Stimulated activated naive CD8-positive, alpha-beta T cell treated with anti-CD3 and anti-CD28 coated beads, Interleukin-15, Interleukin-2, amounts not matched to agents 100 ng/mL and 50 ng/mL, for 24 hours (primary cell): ENCODE measurements around the gene TRMT1L.

ENCODE experiments used
- H3K27ac Mint-ChIP-seq: one replicate; pipeline ENCODE4 v1.8.0; 2021; ENCODE audit warnings: mild to moderate bottlenecking, mixed read lengths
- H3K27me3 Mint-ChIP-seq: one replicate; pipeline ENCODE4 v1.8.0; 2021; ENCODE audit warnings: mixed read lengths
- H3K36me3 Mint-ChIP-seq: one replicate; pipeline ENCODE4 v1.8.0; 2021; ENCODE audit warnings: low read depth, mixed read lengths
- H3K4me1 Mint-ChIP-seq: one replicate; pipeline ENCODE4 v1.8.0; 2021; ENCODE audit warnings: low read depth, mixed read lengths
- H3K4me3 Mint-ChIP-seq: one replicate; pipeline ENCODE4 v1.8.0; 2021; ENCODE audit warnings: mild to moderate bottlenecking, mixed read lengths
- H3K9me3 Mint-ChIP-seq: one replicate; pipeline ENCODE4 v1.8.0; 2021; ENCODE audit warnings: mixed read lengths

TRMT1L gene

DNA sequence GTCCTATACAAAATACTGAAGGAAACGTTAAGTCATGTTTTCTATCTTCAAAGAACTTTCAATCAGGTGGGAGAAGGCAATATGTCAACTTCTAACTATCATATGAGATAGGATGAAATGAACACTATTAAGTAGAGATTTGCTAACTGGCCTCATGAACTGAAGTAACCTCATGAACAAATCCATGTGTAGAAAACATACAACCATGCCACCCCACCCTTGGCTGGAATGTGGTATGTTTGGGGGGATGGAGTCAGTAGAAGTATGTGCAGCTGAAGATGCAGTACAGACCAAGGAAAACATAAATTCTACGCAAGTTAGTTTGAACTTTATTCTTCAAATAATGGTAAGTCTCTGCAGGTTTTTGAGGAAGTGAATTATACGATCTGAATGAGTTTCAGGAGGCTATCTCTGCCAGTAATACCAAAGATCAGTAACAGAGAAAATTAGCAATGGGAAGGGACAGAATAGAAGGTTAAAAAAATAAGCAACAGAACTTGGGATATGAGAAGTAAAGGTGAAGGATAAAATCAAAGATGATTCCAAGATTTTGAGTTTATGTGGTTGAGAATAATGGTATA lies 4.5 kb downstream of the TRMT1L start:
- peaks cover 42% of the 10 kb centered on the region for H3K4me1 Mint-ChIP-seq
- no peak overlapping the region for H3K27ac Mint-ChIP-seq
- no peak overlapping the region for H3K4me3 Mint-ChIP-seq
- no peaks in the 10 kb centered on the region for H3K9me3 Mint-ChIP-seq
- peaks cover 36% of the 10 kb centered on the region for H3K36me3 Mint-ChIP-seq
- no peaks in the 10 kb centered on the region for H3K27me3 Mint-ChIP-seq

DNA sequence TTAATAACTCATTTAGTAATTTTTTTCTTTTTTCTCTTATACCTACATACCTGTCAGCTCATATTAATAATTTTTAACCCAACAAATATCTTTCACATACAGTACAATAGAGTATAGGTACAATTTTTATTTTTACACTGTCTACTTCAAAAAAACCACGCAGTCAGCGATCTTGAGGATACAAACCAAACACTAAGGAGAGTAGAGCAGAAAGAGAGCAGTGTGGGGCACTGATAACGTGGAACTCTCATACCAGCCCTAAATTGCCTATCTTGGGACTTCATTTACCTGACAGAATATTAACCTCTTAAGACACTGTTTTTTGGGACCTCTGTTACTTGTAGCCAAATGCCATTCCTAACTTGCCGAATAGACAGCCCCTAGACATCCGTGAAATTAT lies 5.5 kb downstream of the TRMT1L start:
- Mint-ChIP-seq H3K4me3 (no peak overlapping the region), H3K9me3 (no peaks in the 10 kb centered on the region), H3K27me3 (no peaks in the 10 kb centered on the region), H3K4me1 (peaks cover 42% of the 10 kb centered on the region), H3K27ac (no peak overlapping the region), H3K36me3 (peaks cover 36% of the 10 kb centered on the region)

DNA sequence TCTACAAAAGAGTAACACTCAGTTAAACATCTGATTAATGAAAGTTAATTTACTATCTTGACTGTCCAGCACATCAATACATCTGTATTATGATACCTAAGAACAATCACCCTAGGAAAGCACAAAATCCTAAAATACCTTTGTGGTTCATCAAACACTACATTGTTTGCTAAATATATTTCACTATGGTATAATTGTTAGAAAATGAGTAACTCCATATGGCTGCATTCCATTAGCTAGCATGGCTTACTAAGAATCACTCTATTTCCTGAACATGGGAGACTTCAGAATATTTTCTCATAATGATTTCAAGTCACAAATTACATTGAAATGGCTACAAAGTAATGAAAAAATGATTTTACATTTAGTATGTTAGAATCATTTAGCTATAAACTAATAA lies 12.5 kb downstream of the TRMT1L start:
- Mint-ChIP-seq H3K9me3 (no peaks in the 10 kb centered on the region), H3K27me3 (no peaks in the 10 kb centered on the region), H3K36me3 (peaks cover 51% of the 10 kb centered on the region), H3K4me3 (no peak overlapping the region), H3K27ac (no peak overlapping the region), H3K4me1 (no peaks in the 10 kb centered on the region)

DNA sequence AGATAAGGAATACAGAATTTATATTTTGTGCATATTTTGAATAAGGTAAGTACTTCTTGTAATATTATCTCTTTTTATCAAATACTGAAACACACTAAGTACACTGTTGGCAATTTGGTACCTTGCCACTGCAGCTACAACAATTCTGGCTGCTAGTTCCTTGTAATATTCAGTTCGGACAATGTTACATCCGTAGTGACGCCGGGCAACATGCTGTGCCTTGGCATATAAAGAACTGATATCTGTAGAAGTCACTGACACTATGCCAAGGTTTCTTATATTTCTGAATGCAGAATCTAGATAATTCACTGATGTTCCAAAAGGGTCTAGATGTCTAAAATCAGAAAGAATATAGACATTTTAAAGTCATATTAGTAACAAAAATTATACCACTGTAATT lies 17.5 kb downstream of the TRMT1L start:
- H3K36me3 Mint-ChIP-seq, result peaks cover 45% of the 10 kb centered on the region
- no peak overlapping the region for H3K27ac Mint-ChIP-seq
- H3K9me3 Mint-ChIP-seq, result no peaks in the 10 kb centered on the region
- no peak overlapping the region for H3K4me3 Mint-ChIP-seq
- no peaks in the 10 kb centered on the region for H3K4me1 Mint-ChIP-seq
- H3K27me3 Mint-ChIP-seq, result no peaks in the 10 kb centered on the region

GRCh38 chr1:185137896-185138545 lies 18.7 kb downstream of the TRMT1L start:
- Mint-ChIP-seq H3K36me3 (peaks cover 52% of the 10 kb centered on the region), H3K27ac (no peak overlapping the region), H3K9me3 (no peaks in the 10 kb centered on the region), H3K4me1 (no peaks in the 10 kb centered on the region), H3K4me3 (no peak overlapping the region), H3K27me3 (no peaks in the 10 kb centered on the region)

GRCh38 chr1:185132534-185132933 lies 24.2 kb downstream of the TRMT1L start:
- Mint-ChIP-seq H3K27ac (no peak overlapping the region), H3K9me3 (no peaks in the 10 kb centered on the region), H3K4me1 (no peaks in the 10 kb centered on the region), H3K27me3 (no peaks in the 10 kb centered on the region), H3K4me3 (no peak overlapping the region), H3K36me3 (peaks cover 48% of the 10 kb centered on the region)

DNA sequence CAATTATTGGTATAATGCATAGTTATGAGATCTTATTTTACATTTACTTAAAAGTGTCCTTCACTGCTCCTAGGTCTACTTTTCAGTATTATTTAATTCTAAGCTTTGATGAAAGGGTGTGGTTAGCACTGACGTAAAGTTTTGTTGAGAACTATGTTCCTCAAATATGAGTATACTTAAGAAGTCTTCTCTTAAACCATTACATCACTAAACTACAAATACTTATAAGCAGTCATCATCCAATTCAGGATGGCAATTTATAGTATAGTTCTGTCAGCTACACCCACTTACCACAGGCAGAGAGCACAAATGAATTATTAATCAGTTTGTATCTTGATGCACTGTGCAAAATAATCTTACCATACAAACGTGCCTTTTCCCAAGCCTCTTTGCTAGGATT lies 27.0 kb downstream of the TRMT1L start:
- Mint-ChIP-seq H3K27ac (no peak overlapping the region), H3K36me3 (peaks cover 54% of the 10 kb centered on the region), H3K9me3 (no peaks in the 10 kb centered on the region), H3K27me3 (no peaks in the 10 kb centered on the region), H3K4me3 (no peak overlapping the region), H3K4me1 (no peaks in the 10 kb centered on the region)

GRCh38 chr1:185112356-185112755 lies 44.4 kb downstream of the TRMT1L start:
- Mint-ChIP-seq H3K27ac (no peak overlapping the region), H3K36me3 (peaks cover 6% of the 10 kb centered on the region), H3K9me3 (peaks cover 10% of the 10 kb centered on the region), H3K4me3 (no peak overlapping the region), H3K27me3 (no peaks in the 10 kb centered on the region), H3K4me1 (no peaks in the 10 kb centered on the region)

- no peaks in the 10 kb centered on the region for H3K27me3 Mint-ChIP-seq
- H3K27ac Mint-ChIP-seq, result no peak overlapping the region
- peaks cover 6% of the 10 kb centered on the region for H3K36me3 Mint-ChIP-seq
- no peak overlapping the region for H3K4me3 Mint-ChIP-seq
- H3K9me3 Mint-ChIP-seq, result peaks cover 10% of the 10 kb centered on the region
- no peaks in the 10 kb centered on the region for H3K4me1 Mint-ChIP-seq
Observed at GRCh38 chr1:185111873-185112272, 44.9 kb downstream of the TRMT1L start.

GRCh38 chr1:185110145-185110544 lies 46.6 kb downstream of the TRMT1L start:
- H3K4me3 Mint-ChIP-seq, result no peak overlapping the region

GRCh38 chr1:185108321-185108720 lies 48.4 kb downstream of the TRMT1L start:
- Mint-ChIP-seq H3K9me3 (peaks cover 18% of the 10 kb centered on the region), H3K36me3 (peaks cover 13% of the 10 kb centered on the region), H3K27ac (no peak overlapping the region), H3K4me3 (no peak overlapping the region), H3K27me3 (no peaks in the 10 kb centered on the region), H3K4me1 (no peaks in the 10 kb centered on the region)

More at GRCh38 chr1:185110145-185110544, 46.6 kb downstream of the TRMT1L start:
- H3K4me1 Mint-ChIP-seq, result no peaks in the 10 kb centered on the region
- no peaks in the 10 kb centered on the region for H3K27me3 Mint-ChIP-seq
- H3K27ac Mint-ChIP-seq, result no peak overlapping the region
- peaks cover 17% of the 10 kb centered on the region for H3K9me3 Mint-ChIP-seq
- peaks cover 6% of the 10 kb centered on the region for H3K36me3 Mint-ChIP-seq

DNA sequence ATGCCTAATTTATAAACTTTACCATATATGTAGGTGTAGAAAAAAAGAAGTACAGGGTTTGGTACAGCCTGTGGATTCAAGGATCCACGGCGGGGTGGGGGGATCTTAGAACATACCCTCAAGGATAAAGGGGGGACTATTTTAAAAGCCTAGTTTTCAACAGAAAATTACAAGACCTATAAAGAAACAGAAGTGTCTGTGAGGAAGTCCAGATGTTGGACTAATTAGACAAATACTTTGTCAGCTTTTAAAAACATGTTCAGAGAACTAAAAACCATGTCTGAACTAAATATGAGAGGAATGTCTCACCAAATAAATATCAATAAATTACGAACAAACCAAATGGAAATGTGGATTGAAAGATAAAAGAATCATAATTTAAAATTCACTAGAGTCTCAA lies 51.6 kb downstream of the TRMT1L start:
- Mint-ChIP-seq H3K36me3 (peaks cover 40% of the 10 kb centered on the region), H3K4me1 (no peaks in the 10 kb centered on the region), H3K27me3 (no peaks in the 10 kb centered on the region), H3K27ac (no peak overlapping the region), H3K4me3 (no peak overlapping the region), H3K9me3 (peaks cover 15% of the 10 kb centered on the region)

DNA sequence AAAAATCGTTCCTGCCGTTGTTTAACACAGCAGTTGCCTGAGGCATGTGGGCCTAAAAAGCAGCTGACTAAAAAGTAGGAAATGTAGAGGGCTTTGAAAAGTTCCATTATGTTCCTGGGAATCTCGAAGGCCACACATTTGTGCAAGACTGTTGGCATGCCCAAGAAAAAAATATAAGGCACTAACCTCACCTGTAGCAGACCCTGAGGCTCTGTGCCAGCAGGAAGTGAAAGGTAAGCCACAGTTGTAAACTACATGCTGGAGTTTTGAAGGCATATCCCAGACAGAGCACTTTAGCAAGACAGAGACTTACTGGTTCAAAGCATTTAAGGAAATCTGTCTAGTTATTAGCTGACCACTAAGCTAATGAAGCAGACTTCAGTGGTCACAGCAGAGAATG lies 52.7 kb downstream of the TRMT1L start:
- peaks cover 12% of the 10 kb centered on the region for H3K9me3 Mint-ChIP-seq
- no peak overlapping the region for H3K4me3 Mint-ChIP-seq
- no peaks in the 10 kb centered on the region for H3K27me3 Mint-ChIP-seq
- no peaks in the 10 kb centered on the region for H3K4me1 Mint-ChIP-seq
- peaks cover 51% of the 10 kb centered on the region for H3K36me3 Mint-ChIP-seq
- no peak overlapping the region for H3K27ac Mint-ChIP-seq

DNA sequence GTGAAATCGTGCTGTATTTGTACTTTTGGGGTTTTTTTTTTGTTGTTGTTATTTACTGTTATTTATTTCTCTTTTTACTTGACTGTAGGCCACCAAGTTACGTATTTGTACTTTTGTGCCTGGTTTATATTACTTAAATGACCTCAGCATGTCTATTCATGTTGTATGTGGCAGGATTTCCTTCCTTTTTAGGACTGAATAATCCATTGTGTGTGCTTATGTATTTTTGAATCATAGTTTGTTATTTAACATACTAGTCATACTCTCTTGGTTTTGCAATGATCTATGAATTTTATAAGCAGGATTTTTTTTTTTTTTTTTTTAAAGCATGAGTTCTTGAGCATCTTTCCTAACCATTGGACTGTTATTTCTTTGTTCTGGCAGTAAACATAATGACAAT lies 60.2 kb downstream of the TRMT1L start:
- H3K4me1 Mint-ChIP-seq, result no peaks in the 10 kb centered on the region
- H3K27ac Mint-ChIP-seq, result no peak overlapping the region
- peaks cover 77% of the 10 kb centered on the region for H3K36me3 Mint-ChIP-seq
- H3K9me3 Mint-ChIP-seq, result no peaks in the 10 kb centered on the region
- H3K27me3 Mint-ChIP-seq, result no peaks in the 10 kb centered on the region
- H3K4me3 Mint-ChIP-seq, result no peak overlapping the region

- Mint-ChIP-seq H3K27me3 (no peaks in the 10 kb centered on the region), H3K4me3 (no peak overlapping the region), H3K27ac (no peak overlapping the region), H3K36me3 (peaks cover 64% of the 10 kb centered on the region), H3K9me3 (no peaks in the 10 kb centered on the region), H3K4me1 (no peaks in the 10 kb centered on the region)
Observed at GRCh38 chr1:185094761-185095160, 62.0 kb downstream of the TRMT1L start.

DNA sequence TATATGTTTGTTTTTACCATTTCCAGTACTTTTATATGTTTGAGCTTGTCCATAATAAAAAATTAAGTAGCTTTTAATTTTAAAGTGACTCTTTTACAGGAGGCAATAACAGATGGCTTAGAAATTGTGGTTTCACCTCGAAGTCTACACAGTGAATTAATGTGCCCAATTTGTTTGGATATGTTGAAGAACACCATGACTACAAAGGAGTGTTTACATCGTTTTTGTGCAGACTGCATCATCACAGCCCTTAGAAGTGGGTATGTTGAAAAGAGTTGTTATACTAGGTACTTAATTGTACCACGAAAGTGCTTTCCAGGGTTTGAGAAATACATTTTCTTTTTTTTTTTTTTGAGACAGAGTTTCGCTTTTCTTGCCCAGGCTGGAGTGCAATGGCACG lies 65.3 kb downstream of the TRMT1L start:
- Mint-ChIP-seq H3K4me1 (no peaks in the 10 kb centered on the region), H3K27ac (no peak overlapping the region), H3K4me3 (no peak overlapping the region), H3K27me3 (no peaks in the 10 kb centered on the region), H3K36me3 (peaks cover 60% of the 10 kb centered on the region), H3K9me3 (no peaks in the 10 kb centered on the region)
